Breast epithelium (tissue), 3 donors: Measurements from ENCODE around the gene PXDC1.

Source experiments
- CTCF ChIP-seq, 3 donors: fragments of 450-650 bp; IDR thresholded peaks; one replicate each; pipeline ENCODE4 v1.5.1; 2016 to 2017; ENCODE audit warnings: antibody characterized with exemption in 3 of 3, mild to moderate bottlenecking in 3 of 3, moderate library complexity in 3 of 3
- POLR2A ChIP-seq: fragments of 450-650 bp; IDR thresholded peaks from one replicate; pipeline ENCODE4 v1.6.1; 2016; ENCODE audit warnings: antibody characterized with exemption, mild to moderate bottlenecking, moderate library complexity
- POLR2AphosphoS5 ChIP-seq, 3 donors: sonication (generic); formaldehyde crosslinking; IDR thresholded peaks; one replicate each; pipeline ENCODE4 v1.6.1; 2017; ENCODE audit warnings: antibody characterized with exemption in 3 of 3

- TF ChIP-seq CTCF (IDR thresholded peaks at IDR 0.05) (no peak), POLR2A (no peak), POLR2AphosphoS5 (IDR thresholded peaks at IDR 0.05) (no peak)
These were observed 45.0 kb downstream of the PXDC1 start for GRCh38 chr6:3706547-3706946.
